NOMO-1 treated with DMSO at 0.1 percent for 48 hours (cell line): ENCODE measurements around the gene PLEKHA5.

Experiments
- DNase-seq: peaks from one replicate; lab custom pipeline; 2025; ENCODE audit not compliant: unreplicated experiment; lab: John Stamatoyannopoulos, UW

Gene PLEKHA5

DNA sequence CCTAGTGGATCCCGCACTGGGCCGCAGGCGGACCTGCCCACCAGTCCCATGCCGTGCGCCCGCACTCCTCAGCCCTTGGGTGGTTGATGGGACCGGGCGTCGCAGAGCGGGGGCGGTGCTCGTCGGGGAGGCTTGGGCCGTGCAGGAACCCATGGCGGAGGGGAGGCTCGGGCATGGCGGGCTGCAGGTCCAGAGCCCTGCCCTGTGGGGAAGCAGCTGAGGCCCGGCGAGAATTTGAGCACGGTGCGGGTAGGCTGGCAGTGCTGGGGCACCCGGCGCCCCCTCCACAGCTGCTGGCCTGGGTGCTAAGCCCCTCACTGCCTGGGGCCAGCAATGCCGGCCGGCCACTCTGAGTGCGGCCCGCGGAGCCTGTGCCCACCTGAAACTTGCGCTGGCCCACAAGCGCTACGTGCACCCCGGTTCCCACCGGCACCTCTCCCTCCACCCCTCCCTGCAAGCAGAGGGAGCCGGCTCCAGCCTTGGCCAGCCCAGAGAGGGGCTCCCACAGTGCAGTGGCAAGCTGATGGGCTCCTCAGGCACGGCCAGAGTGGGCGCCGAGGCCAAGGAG lies 100.8 kb downstream of the PLEKHA5 start:
- no peak for DNase-seq

DNA sequence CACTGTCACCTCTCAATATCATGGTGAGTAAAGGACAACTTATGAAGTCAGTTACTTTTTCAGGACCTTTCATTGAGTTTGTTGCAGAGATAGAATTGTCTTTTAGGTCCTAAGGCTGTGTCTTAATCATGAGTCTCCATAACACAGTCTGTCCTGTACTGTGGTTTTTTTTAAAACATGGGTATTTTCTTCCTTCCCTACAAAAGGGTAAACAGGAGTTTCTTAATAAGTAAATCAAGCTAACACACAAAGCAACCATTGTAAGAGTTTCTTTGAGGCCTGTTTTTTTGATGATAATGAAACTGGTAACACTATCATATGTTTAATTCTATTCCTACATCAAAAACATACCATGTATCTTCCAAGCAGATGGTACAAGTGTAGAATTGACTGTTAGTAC lies 101.4 kb downstream of the PLEKHA5 start:
- no peak for DNase-seq

DNA sequence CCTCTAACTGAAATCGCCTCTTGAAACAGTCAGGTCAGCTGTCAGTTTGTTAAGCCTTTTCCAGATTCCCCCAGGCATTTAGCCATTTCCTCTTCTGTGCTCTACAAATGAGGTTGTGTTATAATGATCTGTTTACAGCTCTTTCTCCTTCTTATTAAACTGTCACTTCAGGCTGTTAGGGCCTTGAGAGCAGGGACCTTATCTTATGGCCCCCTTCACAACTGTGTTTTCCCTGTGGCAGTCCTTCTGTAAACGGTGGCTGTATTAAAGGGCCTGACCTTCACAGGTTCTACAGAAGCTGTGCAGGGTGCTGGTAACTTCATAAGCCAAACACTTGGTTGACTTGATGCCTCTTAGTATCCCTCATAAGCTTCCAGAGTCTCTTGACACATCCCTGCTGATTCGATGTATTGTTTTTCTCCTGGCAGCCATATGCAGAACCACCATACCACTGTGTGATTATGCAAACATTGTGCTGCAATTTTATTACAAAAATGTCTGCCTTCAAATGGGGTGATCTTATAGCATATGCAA lies 104.7 kb downstream of the PLEKHA5 start:
- DNase-seq = peak; percentile 26

- no peak for DNase-seq
Observed at GRCh38 chr12:19234981-19235871, 105.7 kb downstream of the PLEKHA5 start.

DNA sequence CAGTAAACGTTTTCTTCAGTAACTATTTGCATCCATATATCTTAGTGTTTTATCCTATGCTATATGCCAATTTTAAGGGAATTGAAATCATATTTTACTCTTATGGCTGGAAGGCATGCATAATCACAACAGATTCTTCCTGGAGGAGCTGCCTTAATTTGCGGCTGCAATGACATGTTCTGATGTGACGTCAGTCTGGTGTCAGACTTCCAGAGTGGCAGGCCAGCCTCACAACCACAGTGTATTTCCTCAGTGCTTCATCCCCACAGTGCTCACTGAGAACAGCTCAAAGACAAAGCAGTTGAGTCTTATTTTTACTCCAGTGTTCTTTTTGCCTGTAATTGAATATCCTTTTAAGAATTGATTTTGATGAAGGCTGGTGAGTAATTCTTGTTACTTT lies 107.1 kb downstream of the PLEKHA5 start:
- DNase-seq = no peak

- DNase-seq = no peak
Observed at GRCh38 chr12:19238540-19238939, 109.0 kb downstream of the PLEKHA5 start.

DNA sequence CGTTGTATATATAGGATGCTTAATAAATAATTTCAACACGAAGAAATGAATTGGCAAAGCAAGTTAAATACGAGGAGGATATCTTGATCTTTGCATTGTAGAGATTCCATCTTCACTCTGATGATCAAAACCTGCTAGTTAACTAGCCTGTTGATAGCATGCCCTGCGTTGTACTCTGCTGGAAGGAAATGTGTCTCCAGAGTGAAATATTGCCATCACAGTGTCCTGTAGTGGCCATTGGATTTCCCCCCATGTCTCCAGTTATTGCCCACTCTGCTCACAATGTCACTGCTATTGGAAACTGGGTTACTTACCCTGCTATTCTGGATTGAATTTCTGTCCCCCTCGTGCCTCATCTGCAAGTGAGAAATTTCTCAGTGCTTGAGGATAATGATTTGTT lies 109.6 kb downstream of the PLEKHA5 start:
- no peak for DNase-seq

- DNase-seq = no peak
Observed at GRCh38 chr12:19239616-19240234, 110.2 kb downstream of the PLEKHA5 start.

DNA sequence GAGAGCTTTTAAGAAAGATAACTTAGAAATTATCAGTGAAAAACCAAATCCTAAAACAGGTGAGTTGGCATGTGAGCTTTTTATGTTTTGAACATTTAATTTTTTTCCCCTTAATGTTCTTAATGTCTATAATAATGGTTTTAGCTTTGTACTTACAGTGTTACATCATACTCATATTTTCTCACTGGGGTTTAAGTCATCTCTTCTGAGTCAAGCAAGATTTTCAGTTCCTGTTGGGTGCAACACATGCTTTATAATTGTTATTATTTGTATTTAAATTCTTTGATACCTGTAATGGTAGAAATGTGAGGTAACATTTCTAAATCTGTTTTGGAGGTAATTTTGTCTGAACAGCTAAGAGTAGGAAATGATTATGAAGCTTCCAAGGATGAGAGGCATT lies 113.0 kb downstream of the PLEKHA5 start:
- peak; percentile 47 for DNase-seq

- DNase-seq = no peak
Observed at GRCh38 chr12:19243551-19243950, 114.0 kb downstream of the PLEKHA5 start.

GRCh38 chr12:19244312-19244711 lies 114.8 kb downstream of the PLEKHA5 start:
- no peak for DNase-seq

DNA sequence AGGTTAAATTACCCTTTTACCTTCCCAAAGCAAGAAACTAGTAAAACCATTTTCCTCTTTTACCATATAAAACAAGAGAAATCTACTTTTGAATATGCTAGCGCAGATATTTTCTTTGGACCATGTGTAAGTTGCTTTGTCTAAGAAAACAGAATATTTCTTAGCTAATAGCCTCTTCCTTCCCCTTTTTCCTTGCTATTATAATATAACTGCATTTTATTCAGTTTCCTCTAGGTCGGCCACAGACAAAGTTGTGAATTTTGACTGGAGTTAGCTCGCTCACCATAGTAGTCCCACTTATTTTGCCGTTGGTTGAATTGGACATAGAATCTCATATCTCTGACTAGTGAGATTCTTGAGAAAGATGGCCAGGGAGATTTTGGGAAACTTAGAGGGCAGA lies 115.6 kb downstream of the PLEKHA5 start:
- peak; percentile 69 for DNase-seq

GRCh38 chr12:19245666-19246065 lies 116.1 kb downstream of the PLEKHA5 start:
- DNase-seq = peak; percentile 56

- no peak for DNase-seq
Observed at GRCh38 chr12:19246933-19247332, 117.4 kb downstream of the PLEKHA5 start.

GRCh38 chr12:19248929-19249602 lies 119.5 kb downstream of the PLEKHA5 start:
- DNase-seq = no peak

DNA sequence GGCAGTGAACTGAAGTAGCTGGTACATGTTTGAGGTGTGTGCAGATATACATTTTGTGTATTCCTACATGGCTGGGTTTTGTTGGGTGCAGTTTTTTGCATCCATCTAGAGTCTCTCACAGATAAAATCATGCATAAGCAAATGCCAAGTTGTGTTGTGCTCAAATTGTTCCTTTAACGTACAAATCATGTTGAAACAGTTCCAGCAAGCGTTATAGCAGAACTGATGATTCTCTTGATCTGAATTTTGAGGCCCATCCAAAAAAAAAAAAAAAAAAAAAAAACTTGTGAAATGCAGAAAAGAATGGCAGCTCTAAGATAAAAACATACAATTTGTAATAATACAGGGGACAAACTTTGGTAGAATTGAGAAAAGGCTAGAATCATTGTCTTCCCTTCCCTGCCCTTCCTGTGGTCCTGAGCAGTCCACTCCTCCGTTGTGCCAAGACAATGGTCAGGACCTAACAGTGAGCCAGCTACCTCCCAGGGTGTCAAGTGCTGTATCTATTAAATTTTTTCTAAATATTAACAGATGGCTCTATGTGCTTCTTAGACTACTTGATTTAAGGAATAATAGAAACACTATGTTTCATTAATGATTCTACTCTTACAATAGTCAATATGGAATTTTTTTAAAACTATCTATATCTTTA lies 122.1 kb downstream of the PLEKHA5 start:
- DNase-seq = no peak

DNA sequence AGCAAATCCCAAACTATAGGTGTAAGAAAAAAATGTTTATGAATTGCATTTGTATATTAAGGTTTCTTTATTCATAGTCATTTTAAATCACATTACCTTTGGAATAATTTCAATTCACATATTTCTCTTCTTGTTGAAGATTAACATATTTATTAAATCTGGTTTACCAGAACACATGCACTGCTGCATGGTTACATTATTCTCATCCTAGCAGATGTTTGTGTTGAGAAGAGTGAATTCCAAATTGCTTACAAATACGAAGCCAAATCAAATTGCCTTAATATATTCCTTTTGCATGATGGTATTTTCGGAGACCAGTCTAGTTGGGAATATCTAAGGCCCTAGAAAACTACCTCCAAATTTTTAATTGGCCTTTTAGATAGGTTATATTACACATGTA lies 130.6 kb downstream of the PLEKHA5 start:
- no peak for DNase-seq

DNA sequence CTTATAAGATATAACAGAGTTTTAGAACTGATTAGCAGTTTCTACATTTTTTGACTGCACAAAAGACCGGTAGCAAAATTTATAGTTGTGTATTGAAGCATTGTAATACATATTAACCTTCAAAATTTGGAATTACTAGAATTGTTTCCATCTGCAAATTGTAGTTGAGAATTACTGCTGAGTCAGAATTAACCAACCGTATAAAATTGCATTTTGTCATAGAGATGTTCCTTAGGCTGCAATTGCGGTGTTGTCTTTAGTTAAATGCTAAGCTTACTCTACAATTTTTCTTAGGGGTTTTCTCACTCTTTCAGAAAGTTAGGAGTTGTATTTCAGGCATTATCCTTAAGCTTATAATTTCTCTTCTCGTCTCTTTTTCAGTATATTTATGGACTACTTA lies 132.2 kb downstream of the PLEKHA5 start:
- no peak for DNase-seq

DNA sequence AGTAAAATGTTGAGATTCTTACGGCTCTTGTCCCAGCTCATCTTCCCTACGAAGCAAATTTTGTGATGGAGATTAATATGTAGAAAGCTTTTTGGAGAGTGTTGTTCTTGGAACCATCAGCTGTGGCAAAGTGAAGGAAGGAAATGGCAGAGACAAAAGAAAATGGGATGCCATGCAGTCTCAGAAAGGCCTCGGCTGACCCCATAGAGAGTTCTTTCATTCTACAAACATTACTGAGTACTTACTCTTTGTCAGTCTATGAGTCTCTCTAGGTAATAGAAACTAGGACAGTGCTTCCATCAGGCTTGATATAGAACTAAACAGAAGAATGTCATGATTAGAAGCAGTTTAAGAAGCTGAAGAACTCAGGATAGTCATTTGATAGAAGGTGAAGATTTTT lies 134.1 kb downstream of the PLEKHA5 start:
- no peak for DNase-seq

DNA sequence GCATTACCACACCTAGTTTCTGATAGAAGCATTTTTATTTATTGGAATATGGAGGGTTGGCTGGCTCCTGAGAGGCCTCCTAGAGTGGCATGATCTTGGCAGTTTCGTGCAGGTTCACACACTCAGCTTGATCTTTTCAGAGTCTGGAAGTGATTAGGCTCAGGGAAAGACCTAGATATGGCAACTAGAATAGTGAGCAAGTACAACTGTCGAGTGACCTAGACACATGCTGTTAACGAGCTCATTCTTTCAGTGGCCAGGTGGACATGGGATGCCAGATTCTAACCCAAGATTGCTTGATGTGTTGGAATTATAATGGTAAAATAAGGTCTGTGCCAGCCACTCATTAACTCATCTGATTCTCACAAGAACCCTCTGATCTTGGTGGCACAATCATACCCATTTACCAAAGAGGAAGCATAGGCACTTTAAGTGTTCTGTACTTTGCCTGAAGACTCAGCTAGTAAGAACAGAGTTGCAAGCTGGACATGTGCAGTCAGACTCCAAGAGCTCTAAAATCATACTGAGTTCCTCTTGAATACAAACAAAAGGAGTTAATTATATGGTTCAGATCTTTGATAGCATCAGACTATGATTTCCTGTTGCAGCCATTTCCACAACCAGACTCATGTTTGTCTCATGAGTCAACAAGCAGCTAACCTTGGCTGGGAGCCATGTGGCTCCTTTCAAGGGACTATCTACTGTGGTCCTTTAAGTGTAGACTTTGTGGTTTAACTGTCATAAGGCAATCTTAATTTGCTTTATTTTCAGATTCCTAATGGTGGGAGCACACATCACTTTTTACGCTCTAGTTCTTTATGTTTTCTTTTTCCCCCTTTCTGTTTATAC lies 144.2 kb downstream of the PLEKHA5 start:
- DNase-seq = peak; percentile 59
